D721Med (cell line): Measurements from ENCODE around the gene PHF1.
A peak's percentile ranks its signal among the peaks of the same experiment; 100 is the strongest.
"Not testable (repeated sequence)": the region's sequence is repeated elsewhere in the genome, so short reads cannot be mapped to it uniquely, and the experiment has no call there.

Experiments
- DNase-seq: peaks from one replicate; pipeline ENCODE4 v3.0.0; 2011; ENCODE audit warnings: low spot score; ENCODE audit not compliant: insufficient read length
- FAIRE-seq: peaks from 2 replicates; lab custom pipeline; 2011; peaks lifted over from hg19 to GRCh38; lab: Jason Lieb, UNC
- TF ChIP-seq, protein P1 (sequence below): IDR thresholded peaks from 2 replicates; pipeline ENCODE4 v1.5.1; 2012; ENCODE audit warnings: mild to moderate bottlenecking, control low read depth; ENCODE audit not compliant: insufficient read depth; ENCODE audit errors: missing control alignments

PHF1 gene

DNA sequence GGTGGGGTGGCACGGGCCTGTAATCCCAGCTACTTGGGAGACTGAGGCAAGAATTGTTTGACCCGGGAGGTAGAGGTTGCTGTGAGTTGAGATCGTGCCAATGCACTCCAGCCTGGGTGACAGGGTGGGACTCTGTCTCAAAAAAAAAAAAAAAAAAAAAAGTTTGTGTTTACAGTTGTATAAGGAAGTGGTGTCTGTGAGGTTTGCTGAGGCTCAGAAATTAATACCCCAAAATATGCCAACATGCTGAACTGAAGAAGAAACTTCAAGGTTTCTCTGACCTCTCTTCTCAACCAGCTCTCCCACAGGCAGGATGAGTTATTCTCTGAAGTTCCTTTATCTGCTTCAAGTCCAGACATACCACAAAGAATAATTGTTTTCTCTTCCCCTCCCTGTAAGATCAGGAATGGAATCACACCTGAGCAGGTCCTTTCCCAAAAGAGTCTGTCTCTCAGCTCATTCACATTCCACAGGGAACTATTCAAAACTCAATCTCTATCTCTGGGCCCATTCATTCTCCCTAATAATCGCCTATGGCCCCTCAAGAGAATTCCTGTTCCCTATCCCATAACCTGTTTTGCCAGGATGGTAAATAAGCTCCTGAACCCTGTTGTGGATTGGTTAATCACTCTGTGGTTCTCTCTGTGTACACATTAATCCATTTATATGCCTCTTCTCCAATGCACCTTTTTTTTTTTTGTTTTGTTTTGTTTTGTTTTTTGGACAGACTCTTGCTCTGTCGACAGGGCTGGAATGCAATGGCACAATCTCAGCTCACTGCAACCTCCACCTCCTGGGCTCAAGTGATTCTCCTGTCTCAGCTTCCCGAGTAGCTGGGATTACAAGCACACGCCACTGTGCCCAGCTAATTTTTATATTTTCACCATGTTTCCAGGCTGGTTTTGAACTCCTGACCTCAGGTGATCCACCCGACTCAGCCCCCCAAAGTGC lies 36.6 kb upstream of the PHF1 start:
- DNase-seq = no peak
- TF ChIP-seq, protein P1, sequence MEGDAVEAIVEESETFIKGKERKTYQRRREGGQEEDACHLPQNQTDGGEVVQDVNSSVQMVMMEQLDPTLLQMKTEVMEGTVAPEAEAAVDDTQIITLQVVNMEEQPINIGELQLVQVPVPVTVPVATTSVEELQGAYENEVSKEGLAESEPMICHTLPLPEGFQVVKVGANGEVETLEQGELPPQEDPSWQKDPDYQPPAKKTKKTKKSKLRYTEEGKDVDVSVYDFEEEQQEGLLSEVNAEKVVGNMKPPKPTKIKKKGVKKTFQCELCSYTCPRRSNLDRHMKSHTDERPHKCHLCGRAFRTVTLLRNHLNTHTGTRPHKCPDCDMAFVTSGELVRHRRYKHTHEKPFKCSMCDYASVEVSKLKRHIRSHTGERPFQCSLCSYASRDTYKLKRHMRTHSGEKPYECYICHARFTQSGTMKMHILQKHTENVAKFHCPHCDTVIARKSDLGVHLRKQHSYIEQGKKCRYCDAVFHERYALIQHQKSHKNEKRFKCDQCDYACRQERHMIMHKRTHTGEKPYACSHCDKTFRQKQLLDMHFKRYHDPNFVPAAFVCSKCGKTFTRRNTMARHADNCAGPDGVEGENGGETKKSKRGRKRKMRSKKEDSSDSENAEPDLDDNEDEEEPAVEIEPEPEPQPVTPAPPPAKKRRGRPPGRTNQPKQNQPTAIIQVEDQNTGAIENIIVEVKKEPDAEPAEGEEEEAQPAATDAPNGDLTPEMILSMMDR = no peak
- no peak for FAIRE-seq

DNA sequence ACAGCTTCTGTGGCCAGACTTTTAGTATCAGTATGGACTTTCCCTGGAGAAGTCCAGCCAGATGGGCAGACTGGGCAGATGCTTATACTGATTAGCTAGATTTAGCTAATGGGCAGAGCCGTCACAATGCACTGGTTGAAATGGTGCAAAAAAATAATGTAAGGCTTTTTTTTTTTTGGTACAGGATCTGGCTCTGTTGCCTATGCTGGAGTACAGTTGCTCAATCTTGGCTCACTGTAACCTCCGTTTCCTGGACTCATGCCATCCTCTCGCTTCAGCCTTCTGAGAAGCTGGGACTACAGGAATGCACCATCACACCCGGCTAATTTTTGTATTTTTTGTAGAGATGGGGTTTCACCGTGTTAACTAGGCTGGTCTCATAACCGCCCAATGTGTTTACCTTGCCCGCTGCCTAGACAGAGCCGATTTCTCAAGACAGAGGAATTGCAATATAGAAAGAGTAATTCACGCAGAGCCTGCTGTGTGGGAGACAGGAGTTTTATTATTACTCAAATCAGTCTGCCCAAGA lies 35.6 kb upstream of the PHF1 start:
- DNase-seq = no peak
- TF ChIP-seq, protein P1 = no peak
- FAIRE-seq = no peak

GRCh38 chr6:33377171-33377570 lies 33.6 kb upstream of the PHF1 start:
- TF ChIP-seq, protein P1 = no peak
- FAIRE-seq (no peak), DNase-seq (no peak)

DNA sequence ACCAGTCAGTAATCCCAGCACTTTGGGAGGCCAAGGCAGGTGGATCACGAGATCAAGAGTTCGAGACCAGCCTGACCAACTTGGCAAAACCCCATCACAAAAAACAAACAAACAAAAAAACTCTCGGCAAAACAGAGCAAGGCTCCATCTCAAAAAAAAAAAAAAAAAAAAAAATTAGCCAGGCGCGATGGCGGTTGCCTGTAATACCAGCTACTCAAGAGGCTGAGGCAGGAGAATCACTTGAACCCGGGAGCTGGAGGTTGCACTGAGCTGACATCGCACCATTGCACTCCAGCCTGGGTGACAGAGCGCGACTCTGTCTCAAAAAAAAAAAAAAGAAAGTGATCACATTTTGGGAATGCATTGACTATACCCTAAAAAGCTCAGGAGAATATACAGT lies 31.6 kb upstream of the PHF1 start:
- DNase-seq, FAIRE-seq: not testable (repeated sequence)

DNA sequence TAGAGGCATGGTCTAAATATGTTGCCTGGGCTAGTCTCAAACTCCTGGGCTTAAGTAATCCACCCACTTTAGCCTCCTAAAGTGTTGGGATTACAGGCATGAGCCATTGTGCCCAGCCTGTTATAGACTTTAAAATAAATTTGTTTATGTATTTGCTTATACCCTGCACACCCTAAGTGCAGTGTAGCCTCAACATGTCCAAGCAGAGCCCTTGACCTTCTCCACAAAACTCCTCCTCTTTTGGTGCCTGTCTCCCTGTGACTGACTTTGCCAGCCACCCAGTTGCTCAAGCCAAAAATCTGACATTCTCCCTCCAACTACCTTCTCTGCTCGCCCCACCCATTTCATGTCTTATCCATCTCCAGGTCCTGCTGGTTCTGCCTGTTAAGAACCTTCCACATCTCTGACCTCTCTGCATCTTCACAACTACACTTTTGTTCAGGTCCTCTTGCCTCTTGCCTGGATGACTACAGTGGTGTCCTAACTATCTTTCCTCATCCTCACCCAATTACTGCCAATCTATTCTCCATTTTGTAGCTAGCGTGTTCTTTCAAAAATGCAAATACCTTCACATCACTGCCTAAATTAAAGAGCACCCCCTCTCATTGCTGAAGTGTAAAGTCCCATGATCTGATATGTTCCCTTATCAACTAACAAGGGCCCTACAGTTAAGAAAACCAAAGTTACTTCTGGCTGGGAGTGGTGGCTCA lies 30.4 kb upstream of the PHF1 start:
- DNase-seq (no peak), FAIRE-seq (no peak)
- TF ChIP-seq, protein P1 = no peak

DNA sequence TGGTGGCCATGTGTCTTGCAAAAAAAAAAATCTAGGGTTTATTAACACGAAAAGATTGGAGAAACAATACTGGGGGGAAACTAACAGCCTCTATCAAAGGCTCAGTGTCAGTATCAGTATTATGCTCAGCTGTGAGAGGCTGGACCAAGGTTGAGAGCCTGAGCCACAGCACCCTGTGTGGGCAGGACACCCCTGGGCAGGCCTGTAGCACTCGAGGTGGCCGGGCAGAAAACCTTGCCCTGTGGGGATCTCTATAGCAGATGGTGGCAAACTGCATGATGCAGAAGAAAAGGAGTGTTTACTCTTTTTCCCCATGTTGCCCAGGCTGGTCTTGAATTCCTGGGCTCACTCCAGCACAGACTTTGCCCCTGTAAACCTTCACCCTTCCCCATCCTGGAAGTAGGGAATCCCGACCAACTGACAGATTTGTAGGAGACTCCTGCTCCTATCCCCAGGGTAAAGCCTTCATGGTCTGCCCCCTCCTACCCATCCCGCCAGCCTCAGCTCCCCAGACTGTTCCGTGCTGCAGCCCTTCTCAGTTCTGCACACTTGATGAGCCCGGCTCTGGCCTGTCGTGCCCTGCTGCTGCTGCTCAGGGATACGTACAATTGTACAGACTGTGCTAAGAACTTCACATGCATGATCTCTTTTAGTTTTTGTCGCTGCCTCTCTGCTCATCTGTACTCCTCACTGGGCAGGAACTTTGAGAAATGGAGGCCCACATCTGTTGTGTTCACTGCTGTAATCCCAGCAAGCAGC lies 27.2 kb upstream of the PHF1 start:
- DNase-seq (no peak), FAIRE-seq (no peak)
- TF ChIP-seq, protein P1 = no peak

GRCh38 chr6:33384581-33385020 lies 26.2 kb upstream of the PHF1 start:
- FAIRE-seq = no peak
- DNase-seq = no peak
- TF ChIP-seq, protein P1 = peak; percentile 19
